PC-9 (cell line): Measurements from ENCODE around the gene EDDM13.

Experiments used
- CTCF ChIP-seq: fragments of 200-600 bp; sonication (generic); conservative IDR thresholded peaks from 2 replicates; pipeline ENCODE4 v1.6.1; 2017; ENCODE audit warnings: mixed run types, antibody characterized with exemption, mild to moderate bottlenecking, moderate library complexity
- EZH2 ChIP-seq: fragments of 200-600 bp; sonication (generic); IDR thresholded peaks from 2 replicates; pipeline ENCODE4 v1.8.0; 2017; ENCODE audit warnings: antibody characterized with exemption, low read depth

- TF ChIP-seq CTCF (no peak), EZH2 (no peak)
These were observed 44.2 kb downstream of the EDDM13 start for GRCh38 chr19:56316728-56317127.
